ENCODE data around the gene IP6K2.

Gene IP6K2

GRCh38 chr3:48695393-48695753 lies 21.6 kb downstream of the IP6K2 start:
- Histone ChIP-seq H3K9me3 (ENCODE audit: insufficient read depth, low read length) (no peaks in the 10 kb centered on the region), H3K9ac (ENCODE audit: insufficient read length, low read depth) (peak overlapping the region; percentile 79), H3K36me3 (ENCODE audit: insufficient read depth, insufficient read length, low read length) (peaks cover 84% of the 10 kb centered on the region), H3K4me1 (ENCODE audit: insufficient read depth, insufficient read length) (peaks cover 15% of the 10 kb centered on the region), H3K4me3 (ENCODE audit: insufficient read length, low read depth) (peak overlapping the region; percentile 31), H3K27me3 (ENCODE audit: insufficient read depth, insufficient read length) (no peaks in the 10 kb centered on the region)
- peak; percentile 91 for DNase-seq (ENCODE audit: low read depth, low spot score)
- TF ChIP-seq YY1 (IDR thresholded peaks at IDR 0.05; ENCODE audit: insufficient read depth, insufficient read length) (no peak), SUZ12 (IDR thresholded peaks at IDR 0.05; ENCODE audit: extremely low read depth, insufficient read depth, insufficient read length) (no peak), ZNF274 (IDR thresholded peaks at IDR 0.05; ENCODE audit: low read depth, low read length) (no peak)

DNA sequence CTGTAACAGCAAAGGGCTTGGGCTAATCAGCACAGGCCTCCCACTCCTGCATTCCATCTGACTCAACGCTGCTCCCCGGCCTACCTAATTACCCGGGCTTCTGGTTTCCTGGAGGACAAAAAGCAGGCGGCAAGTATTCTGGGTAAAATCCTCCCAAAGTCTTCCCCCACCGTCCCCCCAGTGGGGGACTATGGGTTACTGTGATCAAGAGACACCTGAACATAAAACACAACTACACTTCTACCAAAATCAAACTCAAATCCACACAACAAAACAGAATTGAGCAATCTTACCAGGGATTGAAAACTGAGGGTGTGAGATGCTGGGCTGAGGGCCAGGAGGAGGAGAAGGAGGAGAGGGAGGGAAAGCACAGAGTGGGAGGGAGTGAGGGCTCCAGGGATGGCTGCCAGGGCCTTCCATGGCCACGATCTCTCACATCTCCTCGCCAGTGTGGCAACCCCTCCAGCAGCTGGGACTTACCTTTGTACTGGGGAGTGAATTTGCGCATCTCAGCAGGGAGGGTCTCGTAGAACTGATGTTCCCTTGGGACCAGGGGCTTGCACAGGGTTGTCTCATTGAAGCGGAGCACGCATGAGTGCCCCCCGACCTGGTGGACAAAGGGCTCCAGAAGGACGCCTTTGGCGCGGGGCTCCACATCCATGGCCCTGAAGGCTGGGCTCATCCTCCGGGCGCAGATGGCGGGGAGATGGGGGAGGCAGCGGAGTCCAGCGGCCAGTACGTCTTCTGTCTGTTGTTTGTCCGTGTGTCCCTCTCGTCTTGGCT lies 22.2 kb downstream of the IP6K2 start:
- H3K4me3 ChIP-seq (ENCODE audit: insufficient read length, low read depth): peak overlapping the region; percentile 31
- no peak for DNase-seq (ENCODE audit: low read depth, low spot score)
- peak overlapping the region; percentile 79 for H3K9ac ChIP-seq (ENCODE audit: insufficient read length, low read depth)
- TF ChIP-seq ZNF274 (IDR thresholded peaks at IDR 0.05; ENCODE audit: low read depth, low read length) (no peak), SUZ12 (IDR thresholded peaks at IDR 0.05; ENCODE audit: extremely low read depth, insufficient read depth, insufficient read length) (no peak), YY1 (IDR thresholded peaks at IDR 0.05; ENCODE audit: insufficient read depth, insufficient read length) (no peak)
- peaks cover 84% of the 10 kb centered on the region for H3K36me3 ChIP-seq (ENCODE audit: insufficient read depth, insufficient read length, low read length)
- no peaks in the 10 kb centered on the region for H3K9me3 ChIP-seq (ENCODE audit: insufficient read depth, low read length)
- peaks cover 15% of the 10 kb centered on the region for H3K4me1 ChIP-seq (ENCODE audit: insufficient read depth, insufficient read length)
- H3K27me3 ChIP-seq (ENCODE audit: insufficient read depth, insufficient read length): no peaks in the 10 kb centered on the region

GRCh38 chr3:48693826-48694225 lies 23.2 kb downstream of the IP6K2 start:
- TF ChIP-seq SUZ12 (IDR thresholded peaks at IDR 0.05; ENCODE audit: extremely low read depth, insufficient read depth, insufficient read length) (no peak), ZNF274 (IDR thresholded peaks at IDR 0.05; ENCODE audit: low read depth, low read length) (no peak), YY1 (IDR thresholded peaks at IDR 0.05; ENCODE audit: insufficient read depth, insufficient read length) (no peak)
- Histone ChIP-seq H3K4me1 (ENCODE audit: insufficient read depth, insufficient read length) (peaks cover 15% of the 10 kb centered on the region), H3K9me3 (ENCODE audit: insufficient read depth, low read length) (no peaks in the 10 kb centered on the region), H3K4me3 (ENCODE audit: insufficient read length, low read depth) (no peak overlapping the region), H3K27me3 (ENCODE audit: insufficient read depth, insufficient read length) (no peaks in the 10 kb centered on the region), H3K36me3 (ENCODE audit: insufficient read depth, insufficient read length, low read length) (peaks cover 84% of the 10 kb centered on the region), H3K9ac (ENCODE audit: insufficient read length, low read depth) (no peak overlapping the region)
- no peak for DNase-seq (ENCODE audit: low read depth, low spot score)

- TF ChIP-seq ZNF274 (IDR thresholded peaks at IDR 0.05; ENCODE audit: low read depth, low read length) (no peak), SUZ12 (IDR thresholded peaks at IDR 0.05; ENCODE audit: extremely low read depth, insufficient read depth, insufficient read length) (no peak), YY1 (IDR thresholded peaks at IDR 0.05; ENCODE audit: insufficient read depth, insufficient read length) (no peak)
- H3K36me3 ChIP-seq (ENCODE audit: insufficient read depth, insufficient read length, low read length): peaks cover 87% of the 10 kb centered on the region
- no peak overlapping the region for H3K9ac ChIP-seq (ENCODE audit: insufficient read length, low read depth)
- no peaks in the 10 kb centered on the region for H3K9me3 ChIP-seq (ENCODE audit: insufficient read depth, low read length)
- no peak overlapping the region for H3K4me3 ChIP-seq (ENCODE audit: insufficient read length, low read depth)
- peaks cover 17% of the 10 kb centered on the region for H3K4me1 ChIP-seq (ENCODE audit: insufficient read depth, insufficient read length)
- no peaks in the 10 kb centered on the region for H3K27me3 ChIP-seq (ENCODE audit: insufficient read depth, insufficient read length)
- no peak for DNase-seq (ENCODE audit: low read depth, low spot score)
These were observed 24.5 kb downstream of the IP6K2 start for GRCh38 chr3:48692551-48692950.

DNA sequence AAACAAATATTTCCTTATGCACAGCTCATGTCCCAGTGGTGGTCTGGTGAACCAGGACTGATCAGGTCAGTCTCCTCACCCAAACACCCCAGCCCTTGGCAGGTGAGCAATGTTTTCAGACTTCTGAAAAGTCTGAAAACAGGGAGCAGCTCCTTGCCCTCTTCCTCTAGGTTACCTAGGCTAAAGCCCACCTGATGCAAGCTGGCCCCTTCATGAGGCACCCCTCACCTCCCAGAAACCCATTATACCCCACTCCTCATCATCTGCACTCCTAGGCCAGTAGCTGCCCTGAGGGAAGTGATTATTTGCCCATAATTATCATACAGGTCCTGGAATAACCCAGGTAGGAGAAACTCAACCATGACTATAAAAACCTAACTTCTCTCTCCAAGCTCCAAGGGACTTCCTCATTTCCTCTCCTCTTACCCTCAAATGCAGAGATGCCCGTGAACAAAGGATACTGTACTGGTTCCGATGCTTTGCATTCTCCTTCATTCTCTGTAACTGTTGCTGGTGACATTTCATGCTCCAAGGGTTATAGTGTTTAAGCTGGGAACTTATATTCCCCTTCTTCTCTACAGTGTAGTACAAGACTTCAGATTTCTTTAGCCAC lies 26.1 kb downstream of the IP6K2 start:
- Histone ChIP-seq H3K36me3 (ENCODE audit: insufficient read depth, insufficient read length, low read length) (peaks cover 86% of the 10 kb centered on the region), H3K9me3 (ENCODE audit: insufficient read depth, low read length) (no peaks in the 10 kb centered on the region), H3K9ac (ENCODE audit: insufficient read length, low read depth) (no peak overlapping the region), H3K4me3 (ENCODE audit: insufficient read length, low read depth) (no peak overlapping the region), H3K4me1 (ENCODE audit: insufficient read depth, insufficient read length) (peaks cover 17% of the 10 kb centered on the region), H3K27me3 (ENCODE audit: insufficient read depth, insufficient read length) (no peaks in the 10 kb centered on the region)
- no peak for DNase-seq (ENCODE audit: low read depth, low spot score)
- TF ChIP-seq YY1 (IDR thresholded peaks at IDR 0.05; ENCODE audit: insufficient read depth, insufficient read length) (no peak), SUZ12 (IDR thresholded peaks at IDR 0.05; ENCODE audit: extremely low read depth, insufficient read depth, insufficient read length) (no peak), ZNF274 (IDR thresholded peaks at IDR 0.05; ENCODE audit: low read depth, low read length) (no peak)

DNA sequence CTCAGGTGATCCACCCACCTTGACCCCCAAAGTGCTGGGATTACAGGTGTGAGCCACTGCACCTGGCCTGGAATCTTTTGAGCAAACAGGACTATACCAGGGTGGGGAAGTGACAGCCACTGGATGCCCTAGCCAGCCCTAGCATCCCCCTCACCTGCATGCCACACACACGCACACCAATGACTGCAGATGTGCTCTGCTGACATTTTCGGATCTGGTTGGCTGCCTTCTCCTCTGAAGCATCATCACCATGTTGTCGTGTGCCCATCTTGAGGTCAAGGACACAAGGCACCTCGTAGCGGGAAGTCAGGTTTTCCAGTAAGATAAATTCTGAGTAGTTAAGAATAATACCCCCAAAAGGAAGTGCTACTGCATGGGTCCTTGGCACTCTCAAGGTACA lies 27.6 kb downstream of the IP6K2 start:
- no peak for TF ChIP-seq SUZ12 (IDR thresholded peaks at IDR 0.05; ENCODE audit: extremely low read depth, insufficient read depth, insufficient read length)
- H3K9ac ChIP-seq (ENCODE audit: insufficient read length, low read depth): no peak overlapping the region
- no peak for DNase-seq (ENCODE audit: low read depth, low spot score)
- peaks cover 75% of the 10 kb centered on the region for H3K36me3 ChIP-seq (ENCODE audit: insufficient read depth, insufficient read length, low read length)
- peaks cover 11% of the 10 kb centered on the region for H3K4me1 ChIP-seq (ENCODE audit: insufficient read depth, insufficient read length)
- H3K27me3 ChIP-seq (ENCODE audit: insufficient read depth, insufficient read length): no peaks in the 10 kb centered on the region
- H3K4me3 ChIP-seq (ENCODE audit: insufficient read length, low read depth): no peak overlapping the region
- no peaks in the 10 kb centered on the region for H3K9me3 ChIP-seq (ENCODE audit: insufficient read depth, low read length)

GRCh38 chr3:48688737-48689075 lies 28.3 kb downstream of the IP6K2 start:
- peaks cover 68% of the 10 kb centered on the region for H3K36me3 ChIP-seq (ENCODE audit: insufficient read depth, insufficient read length, low read length)
- no peaks in the 10 kb centered on the region for H3K27me3 ChIP-seq (ENCODE audit: insufficient read depth, insufficient read length)
- H3K9ac ChIP-seq (ENCODE audit: insufficient read length, low read depth): no peak overlapping the region
- no peaks in the 10 kb centered on the region for H3K9me3 ChIP-seq (ENCODE audit: insufficient read depth, low read length)
- peaks cover 10% of the 10 kb centered on the region for H3K4me1 ChIP-seq (ENCODE audit: insufficient read depth, insufficient read length)
- TF ChIP-seq ZNF274 (IDR thresholded peaks at IDR 0.05; ENCODE audit: low read depth, low read length) (no peak), YY1 (IDR thresholded peaks at IDR 0.05; ENCODE audit: insufficient read depth, insufficient read length) (no peak), SUZ12 (IDR thresholded peaks at IDR 0.05; ENCODE audit: extremely low read depth, insufficient read depth, insufficient read length) (no peak)
- H3K4me3 ChIP-seq (ENCODE audit: insufficient read length, low read depth): no peak overlapping the region
- DNase-seq (ENCODE audit: low read depth, low spot score): no peak
